Measurements from ENCODE around the gene SLC26A3. TPM values are rescaled to one million over a fixed set of nuclear protein-coding genes. Genes with fewer than 3 reads are reported as not detected.
A peak's percentile ranks its signal among the peaks of the same experiment; 100 is the strongest.

SLC26A3 gene
- polyA plus RNA-seq, 1 donor, result 176 TPM

DNA sequence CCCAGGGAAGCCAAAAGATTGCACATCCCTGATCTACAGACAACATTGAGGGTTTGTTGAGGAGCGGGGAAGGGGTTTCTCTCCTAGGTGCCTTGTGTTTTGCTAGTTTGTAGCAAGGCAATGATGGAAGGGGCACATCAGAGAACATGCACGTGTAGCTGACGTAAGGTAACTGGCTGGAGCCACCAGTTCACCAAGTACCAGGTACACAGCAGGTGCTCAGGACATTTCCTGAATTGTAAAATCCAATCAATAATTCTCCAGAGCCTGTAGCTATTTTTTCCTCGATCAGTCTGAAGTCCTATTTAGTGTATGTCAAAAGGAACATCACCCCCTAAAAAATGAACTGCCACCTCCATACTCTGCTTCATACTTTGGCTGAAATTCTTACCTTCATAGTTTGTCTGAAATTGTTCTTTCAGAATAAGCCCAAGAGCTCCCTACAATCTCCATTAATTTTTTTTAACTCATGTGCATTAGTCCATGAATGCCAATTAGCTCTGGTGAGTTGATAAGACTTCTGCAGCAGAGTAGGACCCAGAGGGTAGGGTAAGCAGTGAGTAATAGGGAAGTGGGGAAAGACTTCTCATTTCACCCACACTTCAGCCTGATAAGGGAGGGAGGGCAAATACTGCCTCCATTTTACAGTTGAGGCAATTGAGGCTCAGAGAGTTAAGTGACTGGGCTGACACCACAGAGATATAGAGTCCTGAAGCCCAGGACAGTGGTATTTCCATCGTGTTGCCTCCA, 36.0 kb upstream of the SLC26A3 start:
- Histone ChIP-seq H3K27me3 (ENCODE audit: control insufficient read depth, insufficient read depth, low read length) (no peaks in the 10 kb centered on the region), H3K36me3 (ENCODE audit: control insufficient read depth, insufficient read depth, low read length) (no peaks in the 10 kb centered on the region), H3K4me3 (ENCODE audit: low read length) (no peak overlapping the region), H3K27ac (ENCODE audit: low read length) (no peak overlapping the region), H3K4me1 (ENCODE audit: control insufficient read depth, insufficient read depth, low read length) (peaks cover 41% of the 10 kb centered on the region), H3K9me3 (ENCODE audit: control insufficient read depth, low read depth, low read length) (peaks cover 3% of the 10 kb centered on the region)
- WGBS (ENCODE audit: insufficient coverage, low lambda C conversion rate), result no CpG with 5 or more reads among the region's 5 CpGs
- peak in 1 of 2 donors; percentile 72 for DNase-seq

DNA sequence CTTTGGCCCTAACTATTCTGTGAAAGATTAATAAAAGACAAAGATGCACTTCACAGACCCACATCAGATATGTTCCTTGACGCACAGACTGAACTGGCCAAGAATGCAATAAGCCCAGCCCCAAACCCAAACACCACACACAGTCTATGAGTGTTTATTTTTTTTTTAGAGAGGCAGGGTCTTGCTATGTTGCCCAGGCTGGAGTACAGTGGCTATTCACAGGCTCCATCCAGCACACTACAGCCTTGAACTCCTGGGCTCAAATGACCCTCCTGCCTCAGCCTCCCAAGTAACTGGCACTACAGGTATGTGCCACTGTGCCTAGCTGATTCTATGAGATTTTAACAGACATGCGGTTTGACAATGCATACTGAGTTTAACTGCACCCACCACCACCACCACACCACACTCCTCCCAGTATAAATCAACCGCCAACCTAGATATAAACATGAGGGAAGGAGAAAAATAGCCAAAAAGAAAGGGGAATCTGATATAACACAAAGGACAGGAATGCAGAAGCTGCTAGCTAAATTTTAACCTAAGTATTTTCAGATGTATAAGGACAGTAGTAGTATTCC, 35.1 kb upstream of the SLC26A3 start:
- Histone ChIP-seq H3K27ac (ENCODE audit: low read length) (peak overlapping the region; percentile 54), H3K4me1 (ENCODE audit: control insufficient read depth, insufficient read depth, low read length) (peaks cover 45% of the 10 kb centered on the region), H3K4me3 (ENCODE audit: low read length) (no peak overlapping the region), H3K9me3 (ENCODE audit: control insufficient read depth, low read depth, low read length) (peaks cover 1% of the 10 kb centered on the region), H3K27me3 (ENCODE audit: control insufficient read depth, insufficient read depth, low read length) (no peaks in the 10 kb centered on the region), H3K36me3 (ENCODE audit: control insufficient read depth, insufficient read depth, low read length) (no peaks in the 10 kb centered on the region)
- WGBS (ENCODE audit: insufficient coverage, low lambda C conversion rate), result no CpG with 5 or more reads among the region's 3 CpGs
- no peak for DNase-seq

- Histone ChIP-seq H3K4me3 (ENCODE audit: low read length) (no peak overlapping the region), H3K36me3 (ENCODE audit: control insufficient read depth, insufficient read depth, low read length) (no peaks in the 10 kb centered on the region), H3K4me1 (ENCODE audit: control insufficient read depth, insufficient read depth, low read length) (peaks cover 45% of the 10 kb centered on the region), H3K27ac (ENCODE audit: low read length) (peak overlapping the region; percentile 54), H3K27me3 (ENCODE audit: control insufficient read depth, insufficient read depth, low read length) (no peaks in the 10 kb centered on the region), H3K9me3 (ENCODE audit: control insufficient read depth, low read depth, low read length) (no peaks in the 10 kb centered on the region)
- no peak for DNase-seq
- WGBS (ENCODE audit: insufficient coverage, low lambda C conversion rate), result no CpG with 5 or more reads among the region's 1 CpG
Observed at GRCh38 chr7:107837145-107837512, 34.1 kb upstream of the SLC26A3 start.

- no peaks in the 10 kb centered on the region for H3K27me3 ChIP-seq (ENCODE audit: control insufficient read depth, insufficient read depth, low read length)
- peak overlapping the region; percentile 54 for H3K27ac ChIP-seq (ENCODE audit: low read length)
- no peaks in the 10 kb centered on the region for H3K36me3 ChIP-seq (ENCODE audit: control insufficient read depth, insufficient read depth, low read length)
- no peaks in the 10 kb centered on the region for H3K9me3 ChIP-seq (ENCODE audit: control insufficient read depth, low read depth, low read length)
- peaks cover 45% of the 10 kb centered on the region for H3K4me1 ChIP-seq (ENCODE audit: control insufficient read depth, insufficient read depth, low read length)
- no CpG with 5 or more reads among the region's 10 CpGs for WGBS (ENCODE audit: insufficient coverage, low lambda C conversion rate)
- peak; percentile 69 to 85 for DNase-seq
- no peak overlapping the region for H3K4me3 ChIP-seq (ENCODE audit: low read length)
Observed at GRCh38 chr7:107836237-107837144, 33.5 kb upstream of the SLC26A3 start.

GRCh38 chr7:107834401-107834800, 31.4 kb upstream of the SLC26A3 start:
- DNase-seq, result peak in 1 of 2 donors; percentile 18
- no peaks in the 10 kb centered on the region for H3K36me3 ChIP-seq (ENCODE audit: control insufficient read depth, insufficient read depth, low read length)
- no peak overlapping the region for H3K4me3 ChIP-seq (ENCODE audit: low read length)
- no peak overlapping the region for H3K27ac ChIP-seq (ENCODE audit: low read length)
- H3K4me1 ChIP-seq (ENCODE audit: control insufficient read depth, insufficient read depth, low read length), result peaks cover 49% of the 10 kb centered on the region
- no peaks in the 10 kb centered on the region for H3K27me3 ChIP-seq (ENCODE audit: control insufficient read depth, insufficient read depth, low read length)
- no CpG with 5 or more reads among the region's 1 CpG for WGBS (ENCODE audit: insufficient coverage, low lambda C conversion rate)
- H3K9me3 ChIP-seq (ENCODE audit: control insufficient read depth, low read depth, low read length), result no peaks in the 10 kb centered on the region

DNA sequence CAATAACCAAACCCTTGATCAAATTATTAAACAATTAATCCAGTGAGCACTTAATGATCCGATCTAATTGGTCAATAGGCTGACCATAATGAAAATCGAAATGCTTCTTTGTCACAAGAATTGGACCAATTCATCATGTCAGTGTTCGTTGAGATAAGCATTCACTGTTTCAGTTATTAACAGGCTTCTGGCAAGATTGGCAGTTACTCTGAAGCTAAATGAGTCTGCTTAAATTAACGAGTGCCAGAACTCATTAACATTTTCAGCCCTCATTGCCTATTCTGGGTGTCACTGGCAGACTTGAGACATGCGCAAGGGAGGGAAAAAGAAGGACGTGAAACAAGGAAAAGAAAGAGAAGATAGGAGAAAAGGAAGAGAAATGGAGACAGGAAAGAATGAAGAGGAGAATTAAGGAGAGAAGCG, 30.7 kb upstream of the SLC26A3 start:
- no peak for DNase-seq
- Histone ChIP-seq H3K27me3 (ENCODE audit: control insufficient read depth, insufficient read depth, low read length) (no peaks in the 10 kb centered on the region), H3K4me1 (ENCODE audit: control insufficient read depth, insufficient read depth, low read length) (peaks cover 49% of the 10 kb centered on the region), H3K36me3 (ENCODE audit: control insufficient read depth, insufficient read depth, low read length) (no peaks in the 10 kb centered on the region), H3K9me3 (ENCODE audit: control insufficient read depth, low read depth, low read length) (no peaks in the 10 kb centered on the region), H3K4me3 (ENCODE audit: low read length) (no peak overlapping the region), H3K27ac (ENCODE audit: low read length) (no peak overlapping the region)
- WGBS (ENCODE audit: insufficient coverage, low lambda C conversion rate), result 98% methylated on average over 3 of the region's 7 CpGs

- WGBS (ENCODE audit: insufficient coverage, low lambda C conversion rate), result 25% methylated on average over 1 of the region's 3 CpGs
- no peak overlapping the region for H3K4me3 ChIP-seq (ENCODE audit: low read length)
- no peaks in the 10 kb centered on the region for H3K9me3 ChIP-seq (ENCODE audit: control insufficient read depth, low read depth, low read length)
- H3K27me3 ChIP-seq (ENCODE audit: control insufficient read depth, insufficient read depth, low read length), result no peaks in the 10 kb centered on the region
- peak; percentile 77 to 89 for DNase-seq
- peaks cover 23% of the 10 kb centered on the region for H3K4me1 ChIP-seq (ENCODE audit: control insufficient read depth, insufficient read depth, low read length)
- peak overlapping the region; percentile 65 for H3K27ac ChIP-seq (ENCODE audit: low read length)
- H3K36me3 ChIP-seq (ENCODE audit: control insufficient read depth, insufficient read depth, low read length), result no peaks in the 10 kb centered on the region
Observed at GRCh38 chr7:107830420-107830819, 27.4 kb upstream of the SLC26A3 start.

DNA sequence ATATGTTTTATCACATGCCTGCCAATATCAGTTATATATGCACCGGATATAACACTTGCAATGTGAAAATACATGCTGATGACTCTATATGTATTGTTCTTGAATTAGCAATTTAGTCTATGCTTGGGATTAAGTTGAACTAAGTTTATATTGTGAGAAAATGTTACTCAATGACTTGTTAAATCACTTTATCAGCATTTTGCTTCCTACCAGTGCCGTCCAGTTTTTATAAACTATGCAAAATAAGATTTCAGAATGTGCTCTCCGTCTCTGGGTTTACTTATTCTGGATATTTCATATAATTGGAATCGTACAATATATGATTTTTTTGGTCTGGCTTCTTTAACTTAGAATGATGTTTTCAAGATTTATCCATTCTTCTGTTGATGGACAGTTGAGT, 25.5 kb upstream of the SLC26A3 start:
- no peak overlapping the region for H3K27ac ChIP-seq (ENCODE audit: low read length)
- H3K27me3 ChIP-seq (ENCODE audit: control insufficient read depth, insufficient read depth, low read length), result no peaks in the 10 kb centered on the region
- peaks cover 4% of the 10 kb centered on the region for H3K4me1 ChIP-seq (ENCODE audit: control insufficient read depth, insufficient read depth, low read length)
- H3K9me3 ChIP-seq (ENCODE audit: control insufficient read depth, low read depth, low read length), result no peaks in the 10 kb centered on the region
- DNase-seq, result no peak
- WGBS (ENCODE audit: insufficient coverage, low lambda C conversion rate), result 72% methylated on average over 2 of the region's 4 CpGs
- no peak overlapping the region for H3K4me3 ChIP-seq (ENCODE audit: low read length)
- H3K36me3 ChIP-seq (ENCODE audit: control insufficient read depth, insufficient read depth, low read length), result no peaks in the 10 kb centered on the region

DNA sequence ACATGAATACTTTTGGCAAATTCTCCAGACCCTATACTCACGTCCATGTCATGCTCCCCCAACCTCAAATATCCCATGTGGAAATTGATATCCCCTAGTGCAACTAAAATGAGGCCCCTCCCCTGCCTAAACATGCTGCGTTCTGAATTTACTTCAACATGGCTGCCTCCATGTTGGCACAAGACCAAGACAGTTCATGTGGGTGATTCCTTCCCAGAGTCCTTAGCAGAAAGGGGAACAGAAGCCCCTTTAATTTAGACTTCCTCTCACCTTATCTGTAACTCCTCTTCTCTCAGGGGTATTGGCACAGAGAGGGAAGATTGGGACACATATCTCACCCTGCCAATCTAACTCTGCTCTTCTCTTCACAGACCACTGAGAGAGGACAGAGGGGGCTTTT, 24.5 kb upstream of the SLC26A3 start:
- no peaks in the 10 kb centered on the region for H3K9me3 ChIP-seq (ENCODE audit: control insufficient read depth, low read depth, low read length)
- WGBS (ENCODE audit: insufficient coverage, low lambda C conversion rate), result no CpG with 5 or more reads among the region's 2 CpGs

DNA sequence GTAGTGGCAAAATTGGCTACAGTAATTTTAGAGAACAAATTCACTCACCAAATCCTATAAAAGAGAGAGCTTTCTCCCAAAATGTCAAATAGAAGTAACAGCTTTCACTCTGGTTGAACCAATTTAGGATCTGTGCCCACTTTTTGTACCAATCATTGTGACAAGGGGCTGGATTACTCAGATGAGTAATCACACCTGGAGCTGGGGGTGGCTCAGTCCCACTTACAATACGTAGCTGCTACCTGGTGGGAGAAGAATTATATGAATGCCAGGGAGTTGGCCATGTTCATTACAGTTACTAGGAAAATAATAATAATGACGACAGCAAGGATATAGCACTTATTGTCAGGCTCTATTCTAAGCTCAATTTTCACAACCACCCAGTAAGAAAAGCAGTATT, 23.4 kb upstream of the SLC26A3 start:
- peaks cover 4% of the 10 kb centered on the region for H3K4me1 ChIP-seq (ENCODE audit: control insufficient read depth, insufficient read depth, low read length)
- H3K27ac ChIP-seq (ENCODE audit: low read length), result no peak overlapping the region
- H3K4me3 ChIP-seq (ENCODE audit: low read length), result no peak overlapping the region
- WGBS (ENCODE audit: insufficient coverage, low lambda C conversion rate), result no CpG with 5 or more reads among the region's 2 CpGs
- H3K27me3 ChIP-seq (ENCODE audit: control insufficient read depth, insufficient read depth, low read length), result no peaks in the 10 kb centered on the region
- H3K36me3 ChIP-seq (ENCODE audit: control insufficient read depth, insufficient read depth, low read length), result no peaks in the 10 kb centered on the region
- H3K9me3 ChIP-seq (ENCODE audit: control insufficient read depth, low read depth, low read length), result no peaks in the 10 kb centered on the region
- no peak for DNase-seq

More for the DNA sequence above, 24.5 kb upstream of the SLC26A3 start:
- Histone ChIP-seq H3K27me3 (ENCODE audit: control insufficient read depth, insufficient read depth, low read length) (no peaks in the 10 kb centered on the region), H3K4me1 (ENCODE audit: control insufficient read depth, insufficient read depth, low read length) (peaks cover 4% of the 10 kb centered on the region), H3K27ac (ENCODE audit: low read length) (no peak overlapping the region), H3K4me3 (ENCODE audit: low read length) (no peak overlapping the region), H3K36me3 (ENCODE audit: control insufficient read depth, insufficient read depth, low read length) (no peaks in the 10 kb centered on the region)
- no peak for DNase-seq
